Tibial artery (tissue), 4 donors: Measurements from ENCODE around the gene CYBRD1.

Experiments used
- DNase-seq, 2 donors: peaks; one replicate each; pipeline ENCODE4 v3.0.0-alpha.2; 2019
- H3K27ac ChIP-seq, 2 donors: fragments of 200-600 bp; sonication (generic) in 1 of 2; 1 replicate in 1 of 2; 2 replicates in 1 of 2; pipeline ENCODE4 v1.5.1; 2018 to 2019; ENCODE audit warnings: mild to moderate bottlenecking in 1 of 2
- H3K27me3 ChIP-seq, 2 donors: fragments of 200-600 bp; sonication (generic) in 1 of 2; one replicate each; pipeline versions ENCODE4 v1.5.1 to v1.6.0; 2016 to 2019
- H3K36me3 ChIP-seq, 3 donors: fragments of 200-600 bp; sonication (generic) in 2 of 3; one replicate each; pipeline ENCODE4 v1.5.1; 2016 to 2019; ENCODE audit warnings: mild to moderate bottlenecking in 2 of 3
- H3K4me1 ChIP-seq, 4 donors: fragments of 200-600 bp; sonication (generic) in 2 of 4; 1 replicate in 3 of 4; 2 replicates in 1 of 4; pipeline ENCODE4 v1.5.1; 2016 to 2019
- H3K4me3 ChIP-seq, 2 donors: fragments of 200-600 bp; sonication (generic) in 1 of 2; 1 replicate in 1 of 2; 2 replicates in 1 of 2; pipeline ENCODE4 v1.5.1; 2018 to 2019; ENCODE audit warnings: mild to moderate bottlenecking in 2 of 2
- H3K9me3 ChIP-seq, 3 donors: fragments of 200-600 bp; sonication (generic) in 1 of 3; one replicate each; pipeline ENCODE4 v1.5.1; 2016 to 2019
- CTCF ChIP-seq, 2 experiments: fragments of 200-600 bp in 1 of 2; fragments of 450-650 bp in 1 of 2; IDR thresholded peaks; one replicate each; pipeline ENCODE4 v1.5.1; 2017 to 2019; ENCODE audit warnings: antibody characterized with exemption in 2 of 2, mild to moderate bottlenecking in 1 of 2, moderate library complexity in 1 of 2
- intact Hi-C: fragments of 100-400 bp; cut with DNase I; formaldehyde crosslinking; loops from one replicate; pipeline ENCODE4 v1.15.0; 2023; ENCODE audit warnings: low total_unique reads

Gene CYBRD1

GRCh38 chr2:171512014-171512413 lies 10.3 kb upstream of the CYBRD1 start:
- no peak for DNase-seq
- H3K9me3 ChIP-seq = no peaks in the 10 kb centered on the region
- H3K4me1 ChIP-seq = peaks cover 0 to 5% (median 0%) of the 10 kb centered on the region in 4 donors
- H3K4me3 ChIP-seq = no peak overlapping the region
- no peaks in the 10 kb centered on the region for H3K27me3 ChIP-seq
- no peak overlapping the region for H3K27ac ChIP-seq
- H3K36me3 ChIP-seq = no peaks in the 10 kb centered on the region
- intact Hi-C loops = no loop called here
- no peak for TF ChIP-seq CTCF (IDR thresholded peaks at IDR 0.05)

- Histone ChIP-seq H3K27me3 (no peaks in the 10 kb centered on the region), H3K9me3 (no peaks in the 10 kb centered on the region), H3K27ac (no peak overlapping the region), H3K4me1 (peaks cover 0 to 5% (median 0%) of the 10 kb centered on the region in 4 donors), H3K4me3 (no peak overlapping the region), H3K36me3 (no peaks in the 10 kb centered on the region)
- intact Hi-C loops = no loop called here
- no peak for DNase-seq
- no peak for TF ChIP-seq CTCF (IDR thresholded peaks at IDR 0.05)
Measured at GRCh38 chr2:171512683-171513195, 9.5 kb upstream of the CYBRD1 start.

- H3K9me3 ChIP-seq = no peaks in the 10 kb centered on the region
- intact Hi-C loops = no loop called here
- TF ChIP-seq CTCF (IDR thresholded peaks at IDR 0.05) = no peak
Measured at GRCh38 chr2:171513719-171514160, 8.5 kb upstream of the CYBRD1 start.

GRCh38 chr2:171514908-171515582 lies 7.2 kb upstream of the CYBRD1 start:
- TF ChIP-seq CTCF (IDR thresholded peaks at IDR 0.05) = no peak
- Histone ChIP-seq H3K27me3 (no peaks in the 10 kb centered on the region), H3K36me3 (no peaks in the 10 kb centered on the region), H3K4me3 (no peak overlapping the region), H3K9me3 (no peaks in the 10 kb centered on the region), H3K27ac (no peak overlapping the region), H3K4me1 (peaks cover 0 to 5% (median 0%) of the 10 kb centered on the region in 4 donors)
- intact Hi-C loops = no loop called here
- DNase-seq = no peak

More at GRCh38 chr2:171513719-171514160, 8.5 kb upstream of the CYBRD1 start:
- no peak overlapping the region for H3K27ac ChIP-seq
- no peaks in the 10 kb centered on the region for H3K27me3 ChIP-seq
- H3K4me3 ChIP-seq = no peak overlapping the region
- H3K4me1 ChIP-seq = peaks cover 0 to 5% (median 0%) of the 10 kb centered on the region in 4 donors
- no peaks in the 10 kb centered on the region for H3K36me3 ChIP-seq
- DNase-seq = no peak

- intact Hi-C loops = no loop called here
- Histone ChIP-seq H3K4me1 (peaks cover 0 to 5% (median 0%) of the 10 kb centered on the region in 4 donors), H3K27ac (no peak overlapping the region), H3K4me3 (no peak overlapping the region), H3K27me3 (no peaks in the 10 kb centered on the region), H3K36me3 (no peaks in the 10 kb centered on the region), H3K9me3 (no peaks in the 10 kb centered on the region)
- peak in 1 of 2 donors; percentile 43 for DNase-seq
- no peak for TF ChIP-seq CTCF (IDR thresholded peaks at IDR 0.05)
Measured at GRCh38 chr2:171515672-171516298, 6.5 kb upstream of the CYBRD1 start.
